ENCODE results near the gene RNF26. TPM values are rescaled to one million over a fixed set of nuclear protein-coding genes. Genes with fewer than 3 reads are reported as not detected.

RNF26 gene
- total and polyA plus RNA-seq, 2 of the 4 experiments (the other 2 are of a cell fraction), result 3.4 to 36.7 TPM

- intact Hi-C loops (cut with micrococcal nuclease), result no loop called here
- CTCF ChIA-PET, result interaction anchor here (0.7 kb wide), 1 partner anchor 10 kb away, joined by 5 read pairs; no protein-coding TSS in a partner anchor
- no peak for DNase-seq
Observed at GRCh38 chr11:119295178-119295577, 39.1 kb upstream of the RNF26 start.

More at GRCh38 chr11:119295178-119295577, 39.1 kb upstream of the RNF26 start:
- no peaks in the 10 kb centered on the region for H4K20me1 ChIP-seq (ENCODE audit: insufficient read depth, low read length)
- TF ChIP-seq CTCF (conservative IDR thresholded peaks at IDR 0.05; ENCODE audit: low read depth, low read length), result no peak; the same call in 1 of the 2 replicates
- TF ChIP-seq USF2 (IDR thresholded peaks at IDR 0.05; ENCODE audit: low read depth, low read length), result no peak
- TF ChIP-seq RAD21 (IDR thresholded peaks at IDR 0.05; ENCODE audit: low read length), result peak; percentile 22; the same call in 1 of the 2 replicates
- in situ Hi-C loops (cut with MboI; ENCODE audit: low sequenced_read_pairs) (no loop called here), dilution Hi-C loops (cut with HindIII; ENCODE audit: low sequenced_read_pairs, unreplicated experiment) (no loop called here)
- peaks cover 9% of the 10 kb centered on the region for H3K9me3 ChIP-seq (ENCODE audit: control insufficient read depth, insufficient read depth, low read length)
- peaks cover 32% of the 10 kb centered on the region for H3K36me3 ChIP-seq (ENCODE audit: control insufficient read depth, insufficient read depth, low read length)
- no peak overlapping the region for H2BK15ac ChIP-seq (ENCODE audit: low read depth, low read length)
- no peak overlapping the region for H3K14ac ChIP-seq (replicated peaks; ENCODE audit: low read depth, low read length)
- no peak overlapping the region for H2AFZ ChIP-seq (replicated peaks; ENCODE audit: low read length, poor library complexity)
- no peak overlapping the region for H3K9ac ChIP-seq (ENCODE audit: low read depth, low read length)
- H3K9me1 ChIP-seq (ENCODE audit: insufficient read depth, low read length), result no peaks in the 10 kb centered on the region; the same call in 1 of the 2 replicates
- no peak overlapping the region for H3K4ac ChIP-seq (ENCODE audit: low read depth, low read length)
- POLR2A ChIA-PET (ENCODE audit: unreplicated experiment), result no interaction called here
- H2BK20ac ChIP-seq (ENCODE audit: low read depth, low read length), result no peak overlapping the region
- H3K79me1 ChIP-seq (ENCODE audit: low read depth in 1 of 2, low read length in 2 of 2), result peaks cover 5 to 34% of the 10 kb centered on the region in 2 experiments; a peak in 3 of 4 replicates
- no peak overlapping the region for H4K91ac ChIP-seq (ENCODE audit: insufficient read depth, low read depth, low read length)
- H3K4me2 ChIP-seq (ENCODE audit: low read depth, low read length), result no peak overlapping the region
- H2BK5ac ChIP-seq (ENCODE audit: low read depth, low read length, poor library complexity, severe bottlenecking), result no peak overlapping the region
- H3K27me3 ChIP-seq (ENCODE audit: control insufficient read depth, insufficient read depth, low read length), result no peaks in the 10 kb centered on the region
- H2AK9ac ChIP-seq (replicated peaks; ENCODE audit: low read depth, low read length, poor library complexity), result no peak overlapping the region
- no peak overlapping the region for H3K18ac ChIP-seq (ENCODE audit: low read depth, low read length)
- peak; percentile 61 for ATAC-seq (ENCODE audit: low read depth)
- no TSS peak for BruUV-seq (replicated peaks)
- H4K5ac ChIP-seq (ENCODE audit: low read depth, low read length), result no peak overlapping the region
- H3K27ac ChIP-seq (ENCODE audit: insufficient read depth, low read length), result no peak overlapping the region
- H3K4me1 ChIP-seq (ENCODE audit: control insufficient read depth, insufficient read depth, low read length), result no peaks in the 10 kb centered on the region
- no peak overlapping the region for H2BK120ac ChIP-seq (ENCODE audit: low read depth, low read length)
- H3K56ac ChIP-seq (ENCODE audit: extremely low read depth, insufficient read depth, low read length), result no peak overlapping the region
- no peak overlapping the region for H2AK5ac ChIP-seq (ENCODE audit: low read depth, low read length)
- H3K23ac ChIP-seq (ENCODE audit: low read depth, low read length), result no peak overlapping the region
- no peak overlapping the region for H3K4me3 ChIP-seq (ENCODE audit: insufficient read depth, low read depth, low read length)
- no peak overlapping the region for H4K8ac ChIP-seq (ENCODE audit: low read depth in 2 of 2, low read length in 2 of 2)
- no CpG with 5 or more reads among the region's 3 CpGs for WGBS, 2 experiments (ENCODE audit: extremely low coverage in 2 of 2, insufficient read length in 1 of 2)

Data from IMR-90 (cell line).